ENCODE results near the gene LCN10. TPM values are rescaled to one million over a fixed set of nuclear protein-coding genes. Genes with fewer than 3 reads are reported as not detected.

The LCN10 gene
- total and polyA plus RNA-seq, 10 of the 15 experiments (the other 5 are each of a cell fraction or from before 2014, with no cell fraction given), result 0.06 to 1.3 (median 0.21) TPM; not detected in 1

- H3K27ac ChIP-seq (ENCODE audit: control insufficient read depth, insufficient read depth), result no peak overlapping the region; the same call in 1 of the 2 replicates
- FAIRE-seq, result no peak
- intact Hi-C loops (cut with micrococcal nuclease; ENCODE audit: unreplicated experiment) (no loop called here), in situ Hi-C loops (cut with MboI) (no loop called here)
- no peak for DNase-seq (ENCODE audit: low read depth, low spot score)
- no peak overlapping the region; the same call in 1 of the 2 replicates for H3K4me3 ChIP-seq
- ChIA-PET POLR2A (no interaction called here), RAD21 (ENCODE audit: unreplicated experiment) (no interaction called here), SMC1A (ENCODE audit: uncharacterized antibody, unreplicated experiment) (interaction anchor here (1.3 to 3.7 kb wide), 3 partner anchors 13 to 23 kb away, joined by 3 to 23 read pairs (median 21); no protein-coding TSS in a partner anchor), CTCF (interaction anchor here (0.7 to 9.3 kb wide), 4 partner anchors 18 to 472 kb away, joined by 3 to 163 read pairs (median 3); no protein-coding TSS in a partner anchor)
- H3K9me3 ChIP-seq (replicated peaks; ENCODE audit: control insufficient read depth, insufficient read depth, low read length), result no peaks in the 10 kb centered on the region
- peak overlapping the region; percentile 81 for H3K4me2 ChIP-seq (ENCODE audit: control insufficient read depth, insufficient read depth)
- 93% methylated on average over 14 of the region's 14 CpGs for WGBS (ENCODE audit: insufficient coverage, insufficient replicate concordance, low lambda C conversion rate, missing lambda C conversion rate)
- no peak overlapping the region for H2AFZ ChIP-seq (ENCODE audit: control insufficient read depth, low read depth, low read length)
- H3K36me3 ChIP-seq (ENCODE audit: control insufficient read depth in 2 of 2, insufficient read depth in 2 of 2, low read length in 1 of 2), result no peaks in the 10 kb centered on the region
- ATAC-seq, result no peak
- no peak overlapping the region for H3K9ac ChIP-seq (ENCODE audit: control insufficient read depth, insufficient read depth, low read length)
- no TSS peak for BruUV-seq (replicated peaks)
- TF ChIP-seq POLR2AphosphoS2 (IDR thresholded peaks at IDR 0.05; ENCODE audit: low read depth, low read length), result no peak
- no peak for TF ChIP-seq NFYA (IDR thresholded peaks at IDR 0.05; ENCODE audit: borderline replicate concordance, low read depth, low read length)
- TF ChIP-seq ZNF217 (IDR thresholded peaks at IDR 0.05), result no peak
- TF ChIP-seq ZBTB4 (CRISPR knock-in tag; IDR thresholded peaks at IDR 0.05), result no peak
- no peak for TF ChIP-seq TARDBP (IDR thresholded peaks at IDR 0.05; ENCODE audit: borderline replicate concordance)
- no peak for TF ChIP-seq RELB (IDR thresholded peaks at IDR 0.05; ENCODE audit: low read depth)
- no peak for TF ChIP-seq FOS (IDR thresholded peaks at IDR 0.05; ENCODE audit: borderline replicate concordance, extremely low read depth, insufficient read length)
- no peak for TF ChIP-seq SMARCA5 (IDR thresholded peaks at IDR 0.05)
- TF ChIP-seq RBBP5 (conservative IDR thresholded peaks at IDR 0.05), result no peak
- TF ChIP-seq SRF (IDR thresholded peaks at IDR 0.05; ENCODE audit: low read depth in 2 of 2, low read length in 2 of 2), result no peak
- TF ChIP-seq CTCF (IDR thresholded peaks at IDR 0.05 in 2 of 3, conservative IDR thresholded peaks at IDR 0.05 in 1 of 3; ENCODE audit: control insufficient read depth in 2 of 3, extremely low read depth in 1 of 3, insufficient read depth in 1 of 3, low read depth in 3 of 3, low read length in 3 of 3), result no peak
- TF ChIP-seq SMAD1 (IDR thresholded peaks at IDR 0.05; ENCODE audit: low read depth, partially characterized antibody), result no peak
- no peak for TF ChIP-seq NFXL1 (IDR thresholded peaks at IDR 0.05; ENCODE audit: borderline replicate concordance)
- TF ChIP-seq IRF5 (IDR thresholded peaks at IDR 0.05; ENCODE audit: borderline replicate concordance), result no peak
- no peaks in the 10 kb centered on the region; a peak in 1 of 4 replicates for H3K27me3 ChIP-seq (replicated peaks in 1 of 2; ENCODE audit: control insufficient read depth in 2 of 2, insufficient read depth in 2 of 2, low read length in 1 of 2)
- no peaks in the 10 kb centered on the region for H4K20me1 ChIP-seq (ENCODE audit: control insufficient read depth, insufficient read depth)
- H3K4me1 ChIP-seq (ENCODE audit: control insufficient read depth, insufficient read depth, low read length), result peaks cover 26% of the 10 kb centered on the region
- no peaks in the 10 kb centered on the region for H3K79me2 ChIP-seq (ENCODE audit: control insufficient read depth, insufficient read depth, low read length)
Observed at GRCh38 chr9:136765041-136765440, 22.3 kb upstream of the LCN10 start.

All from GM12878 (cell line).